HG02943 (cell line): ENCODE results near the gene OTULIN.

ENCODE experiments used
- ATAC-seq: cut with Tn5 transposase; IDR thresholded peaks from one replicate; pipeline ENCODE4 v1.9.1; 2021; ENCODE audit warnings: mild to moderate bottlenecking, low read depth, moderate library complexity; ENCODE audit not compliant: unreplicated experiment

The OTULIN gene

DNA sequence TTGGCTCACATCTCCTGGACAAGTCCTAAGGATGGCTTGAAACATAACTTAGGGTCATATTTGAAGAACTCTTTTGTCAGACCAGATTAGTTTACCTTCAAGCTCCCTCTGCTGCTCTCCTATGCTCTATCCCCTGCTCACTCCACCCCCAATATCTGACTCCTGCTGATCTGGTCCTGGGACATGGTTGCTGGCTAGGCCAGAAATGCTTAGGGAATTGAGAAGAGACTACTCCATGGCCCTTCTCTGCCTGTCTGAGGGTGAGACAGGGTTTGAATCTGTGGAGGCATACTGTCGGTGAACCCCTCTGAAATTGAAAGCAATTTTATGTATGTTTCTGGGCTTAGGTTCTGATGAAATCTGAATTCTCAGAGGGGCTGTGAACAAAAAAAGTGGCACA is 3.3 kb downstream of the OTULIN start:
- ATAC-seq, result no peak

DNA sequence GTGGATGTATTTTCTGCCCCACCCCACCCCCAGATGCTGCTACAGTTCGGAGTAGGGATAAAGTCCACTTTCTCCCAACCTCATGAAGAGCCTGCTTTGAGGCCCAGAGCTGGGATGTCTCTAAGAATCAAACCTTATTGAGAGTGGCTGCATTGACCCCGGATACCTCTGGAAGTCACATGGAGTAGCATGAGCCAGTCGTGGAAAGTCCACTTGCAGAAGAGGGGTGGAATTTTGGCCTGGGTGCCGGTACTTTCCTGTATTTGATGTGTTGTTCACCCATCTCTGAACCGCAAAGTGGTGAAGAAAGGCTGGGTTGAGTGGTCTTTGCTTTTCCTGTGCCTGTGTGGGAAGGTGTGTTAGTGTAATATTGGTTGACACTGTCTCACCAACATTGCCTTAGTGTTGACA is 3.7 kb downstream of the OTULIN start:
- no peak for ATAC-seq

DNA sequence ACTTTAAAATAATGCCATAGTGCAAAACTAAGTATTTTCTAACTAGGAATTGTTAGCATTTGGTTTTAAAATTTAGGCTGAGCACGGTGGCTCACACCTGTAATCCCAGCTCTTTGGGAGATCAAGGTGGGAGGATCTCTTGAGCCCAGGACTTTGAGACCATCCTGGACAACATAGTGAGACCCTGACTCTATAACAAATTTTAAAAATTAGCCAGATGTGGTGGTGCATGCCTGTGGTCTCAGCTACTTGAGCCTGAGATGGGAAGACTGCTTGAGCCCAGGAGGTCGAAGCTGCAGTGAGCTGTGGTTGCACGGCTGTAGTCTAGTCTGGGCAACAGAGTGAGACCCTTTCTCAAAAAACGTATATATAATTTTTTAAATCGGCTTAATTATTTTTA is 4.9 kb downstream of the OTULIN start:
- ATAC-seq, result no peak

DNA sequence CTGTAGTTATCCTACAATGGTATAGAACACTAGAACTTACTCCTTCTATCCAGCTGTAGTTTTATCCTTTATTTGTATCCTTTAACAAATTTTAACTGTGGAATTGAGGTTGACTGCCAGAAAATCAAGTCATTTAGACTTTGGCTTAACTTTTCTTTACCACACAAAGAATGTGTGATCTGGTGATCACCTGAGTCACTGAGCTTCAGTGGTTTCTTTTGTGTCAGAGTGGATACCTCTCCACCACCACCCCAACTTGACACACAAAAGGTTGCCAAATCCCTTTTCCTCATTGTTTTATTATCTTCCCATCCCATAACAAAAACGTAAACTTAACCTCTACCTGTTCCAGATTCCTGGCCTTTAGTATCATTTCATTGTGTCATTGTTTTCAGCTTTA is 5.5 kb downstream of the OTULIN start:
- no peak for ATAC-seq

DNA sequence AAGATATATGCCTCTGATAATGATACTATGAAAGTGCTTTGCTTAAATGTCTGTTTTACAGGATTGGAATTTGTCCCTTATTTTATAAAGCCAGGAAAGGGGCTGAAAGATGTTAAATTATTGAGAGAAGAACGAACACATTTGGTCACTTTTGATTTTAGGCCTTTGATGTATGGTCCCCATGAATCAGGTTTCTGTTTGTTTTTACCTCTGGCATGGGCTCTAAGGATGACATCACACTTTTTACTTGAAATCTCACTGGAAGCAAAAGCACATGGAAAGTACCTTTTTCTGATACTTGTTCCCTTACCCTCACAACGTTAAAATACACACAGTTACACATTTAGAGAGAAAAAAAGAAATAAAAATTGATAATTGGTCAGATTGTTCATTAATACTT is 6.9 kb downstream of the OTULIN start:
- ATAC-seq, result no peak

DNA sequence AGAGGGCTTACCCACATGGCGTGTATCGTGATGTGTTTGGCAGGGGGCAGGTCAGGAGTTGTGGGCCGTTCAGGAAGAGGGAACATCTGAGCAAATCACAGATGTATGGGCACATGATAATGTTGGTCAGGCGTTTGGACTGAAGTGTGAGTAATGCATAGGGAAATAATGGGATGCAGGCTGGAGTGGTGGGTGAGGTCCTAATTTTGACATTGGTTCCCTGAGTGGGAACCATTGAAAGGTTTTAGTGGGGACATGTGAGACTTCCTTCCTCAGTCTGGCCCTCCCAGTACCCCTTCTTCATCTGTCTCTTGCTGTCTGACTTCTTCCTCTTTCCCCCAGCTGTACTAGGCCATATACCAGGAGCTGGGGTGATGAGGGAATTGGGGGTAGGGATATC is 7.6 kb downstream of the OTULIN start:
- ATAC-seq, result no peak

DNA sequence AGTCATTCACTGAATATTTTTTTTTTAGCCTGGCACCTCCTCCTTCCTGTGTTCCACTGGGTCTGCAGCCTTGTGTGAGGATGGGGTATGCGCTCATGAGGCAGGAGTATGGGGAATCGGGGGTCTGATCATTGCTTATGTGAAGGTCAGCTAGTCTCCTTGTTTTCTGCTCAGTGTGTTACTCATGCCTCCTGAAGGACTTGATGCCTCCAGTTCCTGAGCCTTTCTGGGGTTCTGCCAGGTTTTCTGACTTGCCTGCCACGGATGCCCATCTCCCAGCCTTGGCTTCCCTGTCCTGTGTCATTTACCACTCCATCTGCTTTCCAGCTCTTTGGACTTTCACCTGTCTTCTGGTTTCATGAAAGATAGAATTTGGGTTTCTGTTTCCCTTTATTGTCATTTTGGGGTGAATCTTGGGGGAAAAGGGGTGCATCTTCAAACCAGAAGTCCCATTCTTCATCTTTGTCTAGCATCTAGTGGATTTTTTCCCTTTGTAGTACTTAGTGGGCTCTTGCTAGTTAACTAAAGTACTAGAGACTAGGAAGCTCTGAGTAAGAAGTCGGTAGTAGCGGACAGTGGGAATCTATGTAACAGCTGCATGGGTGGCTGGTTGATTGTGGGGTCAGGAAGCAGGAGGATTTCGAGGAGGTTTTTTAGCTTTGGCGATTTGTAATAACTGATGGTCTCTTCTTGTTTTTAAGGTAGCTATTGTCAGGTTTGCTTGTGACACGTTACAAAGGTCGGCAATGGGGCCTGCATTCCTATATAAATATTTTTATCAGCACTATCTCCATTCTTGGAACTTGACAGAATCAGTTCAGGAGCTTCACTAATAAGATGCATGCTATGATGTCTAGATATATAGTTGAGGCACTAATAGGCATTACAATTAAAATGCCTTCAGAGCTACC is 8.2 kb downstream of the OTULIN start:
- ATAC-seq, result no peak

DNA sequence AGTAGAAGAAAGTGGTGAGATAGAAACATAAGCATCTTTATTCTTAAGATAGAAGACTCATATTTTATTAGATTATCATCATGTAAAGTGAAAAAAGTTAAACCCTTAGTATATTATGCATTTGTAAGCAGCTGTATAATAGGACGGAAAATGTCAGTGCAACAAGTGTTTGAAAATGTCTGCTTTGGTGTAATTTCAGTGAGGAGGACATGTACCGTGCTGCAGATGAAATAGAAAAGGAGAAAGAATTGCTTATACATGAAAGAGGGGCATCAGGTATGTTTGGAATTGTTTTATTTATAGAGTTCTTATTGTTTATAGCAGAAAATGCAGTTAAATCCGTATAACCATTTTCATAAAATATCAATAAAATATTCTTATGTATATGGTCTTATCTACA is 8.9 kb downstream of the OTULIN start:
- no peak for ATAC-seq

DNA sequence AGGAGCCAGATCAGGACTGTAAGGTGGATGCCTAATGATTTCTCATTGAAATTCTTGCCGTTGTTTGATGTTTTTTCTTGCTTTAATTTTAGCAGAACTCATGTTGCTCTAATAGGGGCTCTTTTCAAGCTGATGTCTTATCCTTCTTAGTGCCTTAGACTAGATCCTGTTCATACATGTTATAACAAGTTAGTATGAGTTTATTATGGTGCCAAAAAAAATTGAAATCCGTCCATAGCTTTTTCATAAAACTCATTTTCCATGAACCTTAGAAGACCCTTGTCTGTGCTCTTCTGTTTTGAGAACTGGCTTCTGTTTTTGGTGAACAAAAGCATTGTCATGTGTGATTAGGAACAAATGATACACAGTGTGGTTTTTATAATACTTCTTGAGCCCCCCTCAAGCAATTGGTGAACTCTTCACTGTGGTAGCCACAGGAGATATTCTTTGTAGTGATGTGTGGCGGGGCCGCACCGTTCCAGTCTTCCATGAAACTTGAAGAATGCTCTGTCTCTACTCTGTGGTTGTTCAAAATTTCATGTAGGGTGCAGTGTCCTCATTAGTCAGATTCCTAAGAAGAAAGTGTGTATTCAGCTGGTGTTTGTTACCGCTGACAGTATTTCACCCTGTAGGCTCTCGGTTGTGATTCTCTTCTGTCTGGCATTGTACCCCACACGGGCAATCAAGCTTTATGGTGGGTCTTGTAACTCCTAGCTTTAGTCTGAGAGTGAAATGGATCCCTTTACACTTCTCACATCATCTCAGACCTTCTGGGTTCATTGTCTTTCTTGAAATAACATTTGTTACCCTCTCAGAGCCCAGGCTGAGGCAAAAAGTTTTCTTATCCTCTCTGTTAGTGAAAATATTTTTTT is 10.7 kb downstream of the OTULIN start:
- no peak for ATAC-seq

DNA sequence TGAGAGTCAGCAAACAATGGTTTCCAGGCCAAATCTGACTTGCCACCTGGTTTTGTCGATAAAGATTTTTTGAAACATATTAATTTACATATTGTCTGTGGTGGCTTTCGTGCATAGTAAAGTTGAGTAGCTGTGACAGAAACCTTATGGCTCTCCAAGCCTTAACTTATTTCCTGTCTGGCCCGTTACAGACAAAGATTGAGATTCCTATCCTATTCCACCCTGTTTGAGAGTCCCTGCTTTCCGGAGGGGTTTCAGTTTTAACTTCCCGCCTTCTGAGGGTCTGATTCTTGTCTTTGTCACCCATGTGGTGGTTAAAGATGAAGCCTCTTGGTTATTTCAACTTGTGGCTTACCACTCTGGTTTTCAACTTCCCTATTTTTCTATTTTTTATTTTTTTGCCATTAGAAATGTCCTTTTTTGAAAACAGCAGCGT is 11.4 kb downstream of the OTULIN start:
- peak; percentile 55 for ATAC-seq

DNA sequence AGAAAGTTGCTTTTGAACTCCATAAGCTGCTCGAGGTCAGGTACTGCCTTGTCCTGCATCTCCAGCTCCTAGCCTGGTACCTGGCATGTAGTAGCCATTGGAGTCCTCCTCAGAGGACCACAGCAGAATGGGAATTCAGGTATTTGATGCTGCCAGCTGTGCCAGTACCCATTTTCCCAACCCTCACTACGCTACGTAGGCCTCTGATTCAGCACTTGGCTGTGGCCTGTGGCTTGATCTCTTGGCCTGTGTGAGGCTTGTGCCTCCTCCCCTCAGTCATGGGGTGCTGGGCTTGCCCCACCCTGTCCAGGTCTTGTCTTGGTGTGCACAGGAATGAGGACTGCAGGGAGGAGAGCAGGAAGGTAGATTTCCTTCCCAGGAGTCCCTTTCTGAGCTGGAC is 11.8 kb downstream of the OTULIN start:
- ATAC-seq, result peak; percentile 53

DNA sequence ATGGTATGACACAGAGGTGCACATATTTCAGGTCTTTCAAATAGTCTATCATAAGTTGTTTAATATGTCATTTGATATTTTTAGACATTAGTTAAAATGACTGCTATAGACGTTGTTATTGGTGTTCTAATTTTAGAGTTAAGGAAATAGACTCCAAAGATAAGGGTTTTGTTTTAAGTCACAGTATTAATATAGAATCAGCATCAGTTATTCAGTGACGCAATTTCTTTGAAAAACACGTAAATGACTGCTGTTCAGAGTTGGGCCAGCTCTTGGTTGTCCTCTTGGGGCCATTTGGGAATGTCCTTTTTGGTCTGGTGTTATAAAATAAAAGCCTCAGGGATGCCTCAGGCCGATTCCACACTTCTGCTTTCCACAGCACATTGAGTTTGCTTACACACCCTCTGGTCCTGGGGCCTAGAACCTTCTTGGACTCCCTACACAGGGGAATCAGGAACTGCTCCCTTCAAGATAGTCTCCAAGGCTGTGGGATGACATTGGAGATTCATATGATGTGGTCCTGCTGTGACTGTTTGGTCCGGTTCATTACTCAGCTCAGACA is 14.3 kb downstream of the OTULIN start:
- ATAC-seq, result no peak

DNA sequence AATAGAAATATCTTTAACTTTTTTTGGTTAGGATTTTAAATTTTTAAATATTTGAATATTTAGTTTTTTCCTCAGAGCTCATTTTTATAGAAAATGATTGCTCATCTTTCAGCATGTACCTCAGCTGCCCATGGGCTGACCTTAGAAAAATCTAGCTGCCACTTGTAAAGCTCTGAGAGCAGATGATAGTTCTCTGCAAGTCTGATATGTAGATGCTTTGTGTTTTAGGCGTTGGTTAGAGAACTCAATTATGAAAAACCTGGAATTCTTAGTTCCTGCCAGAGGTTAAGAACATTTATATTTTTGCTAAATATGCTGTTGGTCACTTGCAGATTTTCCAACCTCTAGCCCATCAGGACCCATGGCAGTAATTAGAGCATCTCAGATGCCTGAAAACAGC is 15.1 kb downstream of the OTULIN start:
- ATAC-seq, result no peak

DNA sequence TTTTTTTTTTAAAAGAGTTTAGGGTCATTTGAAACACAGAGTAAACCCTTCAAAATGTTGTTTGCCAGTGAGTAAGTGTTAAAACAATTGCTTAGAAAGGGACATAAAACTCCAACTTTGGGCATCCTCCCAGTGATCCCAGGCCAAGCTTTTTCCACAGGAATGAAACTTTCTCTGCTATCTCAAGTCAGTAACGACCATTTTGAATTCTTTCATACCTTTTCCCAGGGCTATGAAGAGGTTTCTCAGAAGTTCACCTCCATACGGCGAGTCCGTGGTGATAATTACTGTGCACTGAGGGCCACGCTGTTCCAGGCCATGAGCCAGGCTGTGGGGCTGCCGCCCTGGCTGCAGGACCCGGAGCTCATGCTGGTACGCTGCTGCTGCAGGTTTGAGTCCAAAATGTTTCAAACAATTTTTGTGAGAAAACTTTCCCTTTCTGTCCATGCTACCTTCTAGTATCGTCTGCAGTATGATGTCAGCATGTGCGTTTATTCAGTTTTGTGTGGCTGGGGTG is 16.8 kb downstream of the OTULIN start:
- ATAC-seq, result no peak

DNA sequence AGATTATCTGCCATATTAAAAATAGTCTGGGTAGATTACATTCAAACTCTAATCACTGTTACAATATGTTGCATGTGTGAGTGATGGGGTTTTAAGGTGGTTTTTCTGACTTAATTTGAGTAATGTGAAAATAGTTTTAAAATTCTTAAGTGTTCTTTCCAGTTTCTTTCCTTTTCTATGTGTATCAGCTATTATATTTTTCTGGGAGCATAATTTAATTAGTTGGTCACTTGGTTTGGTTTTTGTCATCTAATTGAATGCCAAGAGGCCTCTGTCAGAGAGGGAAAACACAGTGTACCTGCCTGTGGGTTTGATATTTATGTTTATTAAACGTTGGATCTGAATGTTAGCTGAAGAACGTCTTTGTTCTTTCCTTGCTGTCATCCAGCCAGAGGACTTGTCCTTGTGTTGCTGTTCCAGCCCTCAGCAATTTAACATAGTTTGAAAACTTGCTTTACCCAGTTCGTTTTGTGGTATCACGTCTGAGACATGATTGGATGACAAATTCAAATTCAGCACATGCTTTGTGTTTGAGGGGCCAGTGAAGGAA is 19.5 kb downstream of the OTULIN start:
- no peak for ATAC-seq

DNA sequence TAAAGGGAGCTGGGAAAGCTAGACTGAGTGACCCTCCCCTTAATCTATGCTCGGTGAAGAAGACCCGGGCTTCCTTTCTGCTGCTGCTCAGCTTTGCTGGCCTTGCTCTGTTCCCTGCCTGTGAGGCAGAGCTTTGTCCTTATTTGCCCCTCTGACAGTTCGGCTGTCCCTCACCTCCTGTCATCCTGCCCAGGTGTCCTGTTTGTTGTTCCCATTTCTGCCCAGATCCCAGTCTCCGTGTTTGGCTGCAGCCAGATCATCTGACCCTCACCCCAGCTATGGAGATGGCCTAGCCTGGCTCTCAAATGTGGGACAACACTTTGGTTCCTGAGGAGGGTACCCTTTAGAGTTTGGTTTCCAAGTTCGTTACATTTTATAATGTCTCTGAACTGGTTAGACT is 20.2 kb downstream of the OTULIN start:
- ATAC-seq, result no peak

DNA sequence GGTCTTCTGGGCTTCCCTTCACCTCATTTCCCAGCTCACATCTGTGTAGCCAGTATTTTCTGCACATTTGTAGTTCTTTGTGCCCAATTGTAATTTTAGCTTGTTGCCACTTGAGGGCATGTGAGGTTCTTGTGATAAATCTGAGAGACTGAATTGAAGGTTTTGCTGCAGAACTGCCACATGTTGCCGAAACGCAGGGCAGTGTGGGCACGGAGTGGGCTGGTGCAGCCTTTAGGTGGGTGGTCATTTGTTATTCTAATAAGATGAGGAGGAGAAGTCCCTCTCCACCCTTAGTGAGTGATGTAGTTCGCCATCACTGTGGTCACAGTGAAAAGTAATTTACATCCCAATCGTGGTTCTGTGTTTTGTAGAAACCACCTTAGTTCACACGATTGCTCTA is 21.2 kb downstream of the OTULIN start:
- ATAC-seq, result peak; percentile 94

DNA sequence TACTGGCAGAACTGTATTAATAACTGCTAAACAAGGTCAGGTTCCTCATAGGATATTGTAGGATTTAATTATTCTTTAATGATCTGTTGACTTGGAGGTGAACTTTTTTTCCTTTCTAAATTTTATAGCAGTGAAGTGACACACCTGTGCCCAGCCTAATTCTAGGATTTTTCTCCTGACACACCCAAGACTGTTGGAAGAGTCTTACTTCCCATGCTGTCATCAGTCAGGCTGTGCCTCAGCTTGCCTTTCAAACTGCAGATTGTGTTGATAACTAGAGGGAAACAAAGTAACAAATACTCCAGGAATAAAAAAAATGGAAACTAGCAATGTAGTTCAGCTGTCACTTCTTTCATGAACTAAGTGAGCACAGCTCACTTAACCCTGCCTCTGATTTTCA is 22.0 kb downstream of the OTULIN start:
- ATAC-seq, result no peak

DNA sequence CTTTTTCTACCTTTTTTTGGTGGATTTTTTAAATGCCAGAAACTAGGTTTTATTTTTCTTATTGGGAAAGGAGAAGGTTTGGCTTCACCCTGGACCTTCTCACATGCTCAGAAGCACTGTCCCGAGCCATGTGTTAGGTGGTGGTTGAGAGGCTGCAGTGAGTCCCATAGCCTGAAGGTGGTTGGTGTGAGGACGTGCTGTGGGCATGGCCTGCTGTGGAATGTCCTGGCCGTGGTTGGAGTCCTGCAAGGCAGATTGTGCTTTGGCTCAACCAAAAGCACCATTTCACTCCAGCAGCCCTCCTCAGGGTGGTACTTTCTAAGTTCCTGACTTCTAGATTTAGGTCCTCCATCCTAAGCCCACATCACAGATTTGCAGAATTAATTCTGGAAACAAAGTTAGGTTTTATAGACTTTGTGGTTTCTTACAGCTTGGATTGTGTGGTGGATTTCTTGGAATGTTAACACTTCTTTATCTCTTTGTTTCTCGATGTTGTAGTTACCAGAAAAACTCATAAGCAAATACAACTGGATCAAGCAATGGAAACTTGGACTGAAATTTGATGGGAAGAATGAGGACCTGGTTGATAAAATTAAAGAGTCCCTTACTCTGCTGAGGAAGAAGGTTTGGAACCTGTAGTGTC is 22.6 kb downstream of the OTULIN start:
- ATAC-seq, result no peak

DNA sequence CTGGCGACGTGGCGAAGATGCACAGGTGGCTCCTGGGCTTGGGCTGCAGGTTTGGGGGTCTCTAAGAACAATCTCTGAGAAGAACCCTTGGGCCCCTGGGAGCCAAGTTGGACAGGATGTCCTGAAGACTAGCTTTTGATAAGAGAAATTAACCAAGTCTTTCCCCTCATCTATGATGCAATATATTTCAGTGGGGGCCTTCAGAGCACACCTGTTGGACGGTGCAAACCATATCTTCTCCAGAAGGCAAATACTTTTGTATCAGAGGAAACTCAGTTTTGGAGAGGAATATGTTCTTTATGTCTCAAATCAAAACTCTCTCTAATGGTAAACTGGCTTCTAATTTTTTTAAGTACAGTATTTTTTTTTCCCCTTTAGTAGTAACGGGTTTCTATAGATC is 28.6 kb downstream of the OTULIN start:
- no peak for ATAC-seq
